Adipocyte (in vitro differentiated cells): ENCODE data around the gene ESR1.
"Not testable (repeated sequence)": the region's sequence is repeated elsewhere in the genome, so short reads cannot be mapped to it uniquely, and the experiment has no call there.

Experiments
- DNase-seq: peaks from one replicate; pipeline ENCODE4 v3.0.0-alpha.2; 2015; ENCODE audit warnings: low read depth
- H3K27me3 ChIP-seq: replicated peaks from 2 replicates; pipeline ENCODE4 v1.7.0; 2013; ENCODE audit warnings: mild to moderate bottlenecking, low read length, moderate library complexity; ENCODE audit not compliant: control insufficient read depth, insufficient read depth
- H3K36me3 ChIP-seq: 2 replicates; pipeline ENCODE4 v1.7.0; 2013; ENCODE audit warnings: low read length, mild to moderate bottlenecking, moderate library complexity; ENCODE audit not compliant: control insufficient read depth, insufficient read depth, severe bottlenecking
- H3K4me1 ChIP-seq: 2 replicates; pipeline ENCODE4 v1.7.0; 2013; ENCODE audit warnings: mild to moderate bottlenecking, low read length, moderate library complexity; ENCODE audit not compliant: control insufficient read depth, insufficient read depth
- H3K4me3 ChIP-seq: 2 replicates; pipeline ENCODE4 v1.7.0; 2013; ENCODE audit warnings: mild to moderate bottlenecking, low read length, moderate library complexity
- H3K9ac ChIP-seq: 2 replicates; pipeline ENCODE4 v1.7.0; 2013; ENCODE audit warnings: mild to moderate bottlenecking, low read length, moderate library complexity
- H3K9me3 ChIP-seq: 2 replicates; pipeline ENCODE4 v1.7.0; 2013; ENCODE audit warnings: mild to moderate bottlenecking, low read length, moderate library complexity; ENCODE audit not compliant: control insufficient read depth

The ESR1 gene

GRCh38 chr6:151899796-151900195 lies 92.3 kb downstream of the ESR1 start:
- H3K4me1 ChIP-seq, H3K4me3 ChIP-seq, DNase-seq, H3K9ac ChIP-seq, H3K36me3 ChIP-seq, H3K27me3 ChIP-seq: not testable (repeated sequence)
- peaks cover 11% of the 10 kb centered on the region for H3K9me3 ChIP-seq

DNA sequence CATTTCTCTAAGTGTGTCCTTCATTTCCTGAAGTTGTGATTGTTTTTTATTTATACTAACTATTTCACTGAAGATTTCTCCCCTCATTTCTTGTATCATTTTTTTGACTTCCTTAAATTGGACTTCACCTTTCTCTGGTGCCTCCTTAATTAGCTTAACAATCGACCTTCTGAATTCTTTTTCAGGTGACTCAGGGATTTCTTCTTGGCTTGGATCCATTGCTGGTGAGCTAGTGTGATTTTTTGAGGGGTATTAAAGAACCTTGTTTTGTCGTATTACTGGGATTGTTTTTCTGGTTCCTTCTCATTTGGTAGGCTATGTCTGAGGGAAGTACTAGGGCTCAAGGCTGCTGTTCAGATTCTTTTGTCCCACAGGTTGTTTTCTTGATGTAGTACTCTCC lies 92.8 kb downstream of the ESR1 start:
- H3K4me1 ChIP-seq, result no peaks in the 10 kb centered on the region
- H3K9me3 ChIP-seq, result peaks cover 11% of the 10 kb centered on the region
- H3K36me3 ChIP-seq, result no peaks in the 10 kb centered on the region
- no peak for DNase-seq
- H3K27me3 ChIP-seq, result no peaks in the 10 kb centered on the region
- no peak overlapping the region for H3K9ac ChIP-seq
- H3K4me3 ChIP-seq, result no peak overlapping the region

GRCh38 chr6:151901009-151901411 lies 93.5 kb downstream of the ESR1 start:
- DNase-seq, result no peak
- H3K9me3 ChIP-seq, result peaks cover 11% of the 10 kb centered on the region
- no peaks in the 10 kb centered on the region for H3K36me3 ChIP-seq
- H3K9ac ChIP-seq, result no peak overlapping the region
- H3K4me3 ChIP-seq, result no peak overlapping the region
- H3K27me3 ChIP-seq, result no peaks in the 10 kb centered on the region
- no peaks in the 10 kb centered on the region for H3K4me1 ChIP-seq

DNA sequence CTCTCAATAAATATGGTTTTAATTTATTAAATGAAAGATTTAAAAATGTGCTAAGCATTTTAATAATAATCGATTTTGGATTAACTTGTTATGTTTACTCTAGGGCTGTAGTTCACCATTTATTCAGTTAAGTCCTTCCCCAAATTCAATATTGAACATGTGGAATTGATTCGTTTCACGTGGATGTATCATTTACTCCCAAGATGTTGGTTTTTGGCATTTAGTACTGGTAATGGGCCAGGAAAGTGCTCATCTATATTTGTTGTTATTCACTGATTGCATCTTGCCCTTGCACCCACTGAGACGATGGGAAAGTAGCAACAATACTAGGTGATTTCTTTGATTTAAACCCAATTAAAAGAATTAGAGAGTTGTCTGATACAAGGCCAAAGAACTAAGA lies 97.1 kb downstream of the ESR1 start:
- no peaks in the 10 kb centered on the region for H3K27me3 ChIP-seq
- DNase-seq, result no peak
- no peaks in the 10 kb centered on the region for H3K36me3 ChIP-seq
- no peak overlapping the region for H3K4me3 ChIP-seq
- no peaks in the 10 kb centered on the region for H3K4me1 ChIP-seq
- H3K9ac ChIP-seq, result no peak overlapping the region
- H3K9me3 ChIP-seq, result no peaks in the 10 kb centered on the region

DNA sequence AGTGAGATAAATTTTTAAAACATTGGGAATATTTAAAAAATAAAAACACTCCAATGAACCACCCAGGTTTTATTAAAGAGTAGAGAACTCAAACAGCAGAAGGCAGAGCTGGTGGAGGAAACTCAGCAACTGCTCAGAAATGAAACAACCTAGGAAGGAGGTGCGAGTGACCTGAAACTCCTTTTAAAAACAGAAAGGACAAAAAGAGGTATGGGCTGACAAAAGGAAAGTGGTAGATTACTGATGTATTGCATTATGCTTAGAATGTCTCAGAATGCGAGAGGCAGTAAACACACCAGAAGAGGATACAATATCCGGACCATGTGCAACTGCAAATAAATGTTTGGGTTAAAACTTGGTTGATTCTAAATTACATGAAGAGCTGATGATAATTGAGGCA lies 97.6 kb downstream of the ESR1 start:
- no peaks in the 10 kb centered on the region for H3K27me3 ChIP-seq
- no peak for DNase-seq
- no peak overlapping the region for H3K9ac ChIP-seq
- no peak overlapping the region for H3K4me3 ChIP-seq
- no peaks in the 10 kb centered on the region for H3K36me3 ChIP-seq
- H3K4me1 ChIP-seq, result no peaks in the 10 kb centered on the region
- H3K9me3 ChIP-seq, result no peaks in the 10 kb centered on the region

DNA sequence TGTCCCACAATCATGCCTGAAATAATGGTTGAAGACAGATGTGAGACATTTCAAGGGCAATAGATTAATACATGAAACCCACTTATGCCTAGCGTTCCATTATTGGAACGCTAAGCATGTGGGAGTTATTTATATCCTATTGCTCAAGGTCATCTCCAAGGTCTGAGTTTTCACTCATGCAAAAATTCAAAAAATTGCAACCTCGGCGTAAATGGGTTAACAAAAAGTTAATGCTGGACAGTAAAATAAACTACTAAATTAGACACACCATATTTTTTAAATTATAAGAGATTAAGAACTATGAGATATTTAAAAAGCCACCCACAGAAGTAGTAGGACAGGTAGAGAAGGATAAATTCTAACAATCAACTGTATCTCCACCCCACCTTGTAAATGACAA lies 98.4 kb downstream of the ESR1 start:
- H3K27me3 ChIP-seq, result no peaks in the 10 kb centered on the region
- no peak for DNase-seq
- H3K4me1 ChIP-seq, result no peaks in the 10 kb centered on the region
- no peak overlapping the region for H3K4me3 ChIP-seq
- no peak overlapping the region for H3K9ac ChIP-seq
- no peaks in the 10 kb centered on the region for H3K36me3 ChIP-seq
- no peaks in the 10 kb centered on the region for H3K9me3 ChIP-seq

GRCh38 chr6:151911401-151911800 lies 103.9 kb downstream of the ESR1 start:
- Histone ChIP-seq H3K9ac (no peak overlapping the region), H3K4me3 (no peak overlapping the region), H3K9me3 (no peaks in the 10 kb centered on the region), H3K36me3 (no peaks in the 10 kb centered on the region), H3K4me1 (peaks cover 19% of the 10 kb centered on the region), H3K27me3 (no peaks in the 10 kb centered on the region)
- DNase-seq, result peak; percentile 22

DNA sequence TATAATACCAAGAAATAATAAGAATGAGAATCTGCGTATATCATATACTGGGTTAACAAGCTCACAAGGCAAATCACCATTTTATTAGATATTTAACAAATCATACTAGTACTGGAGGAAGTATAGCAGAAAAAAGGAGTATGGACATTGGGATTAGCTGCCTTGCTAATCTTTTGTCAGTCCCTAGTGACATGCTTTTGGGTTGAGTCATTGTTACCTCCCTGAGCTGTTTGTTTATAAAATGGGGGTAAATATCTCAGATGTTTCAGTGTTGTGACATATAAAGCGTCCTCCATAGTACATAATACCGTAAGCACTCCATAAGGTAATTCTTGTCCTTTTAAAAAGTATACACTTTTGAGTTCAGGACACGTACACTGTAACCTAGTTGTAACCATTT lies 107.0 kb downstream of the ESR1 start:
- Histone ChIP-seq H3K9me3 (no peaks in the 10 kb centered on the region), H3K9ac (no peak overlapping the region), H3K27me3 (no peaks in the 10 kb centered on the region), H3K4me1 (peaks cover 39% of the 10 kb centered on the region), H3K36me3 (no peaks in the 10 kb centered on the region), H3K4me3 (no peak overlapping the region)
- peak; percentile 16 for DNase-seq

GRCh38 chr6:151916075-151916474 lies 108.6 kb downstream of the ESR1 start:
- DNase-seq, result peak; percentile 6
- peaks cover 39% of the 10 kb centered on the region for H3K4me1 ChIP-seq
- H3K36me3 ChIP-seq, result no peaks in the 10 kb centered on the region
- no peak overlapping the region for H3K9ac ChIP-seq
- H3K4me3 ChIP-seq, result no peak overlapping the region
- H3K27me3 ChIP-seq, result no peaks in the 10 kb centered on the region
- H3K9me3 ChIP-seq, result no peaks in the 10 kb centered on the region

DNA sequence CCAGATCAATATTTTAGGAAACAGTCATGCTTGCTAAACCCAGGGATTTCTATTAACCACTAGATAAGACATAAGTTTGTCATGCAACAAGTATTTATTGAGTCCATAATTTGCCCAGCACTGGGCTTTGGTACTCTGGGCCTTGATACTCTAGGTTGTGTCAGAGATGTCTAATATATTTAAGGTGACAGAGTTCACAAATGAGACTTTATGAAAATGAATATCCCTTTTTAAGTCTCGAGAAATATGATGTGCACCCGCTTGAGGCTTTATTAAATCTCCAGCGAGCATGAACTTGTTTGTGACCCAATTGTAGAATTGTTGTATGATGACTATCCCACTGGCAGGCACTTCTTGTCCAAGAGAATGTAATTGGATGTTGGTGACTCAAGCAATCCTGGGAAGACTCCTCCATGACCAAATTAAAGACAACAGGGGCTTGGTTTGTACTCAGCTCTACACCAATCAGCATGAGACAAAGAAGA lies 109.2 kb downstream of the ESR1 start:
- Histone ChIP-seq H3K36me3 (no peaks in the 10 kb centered on the region), H3K9me3 (no peaks in the 10 kb centered on the region), H3K4me1 (peaks cover 33% of the 10 kb centered on the region), H3K9ac (no peak overlapping the region), H3K4me3 (no peak overlapping the region), H3K27me3 (no peaks in the 10 kb centered on the region)
- peak; percentile 75 for DNase-seq

DNA sequence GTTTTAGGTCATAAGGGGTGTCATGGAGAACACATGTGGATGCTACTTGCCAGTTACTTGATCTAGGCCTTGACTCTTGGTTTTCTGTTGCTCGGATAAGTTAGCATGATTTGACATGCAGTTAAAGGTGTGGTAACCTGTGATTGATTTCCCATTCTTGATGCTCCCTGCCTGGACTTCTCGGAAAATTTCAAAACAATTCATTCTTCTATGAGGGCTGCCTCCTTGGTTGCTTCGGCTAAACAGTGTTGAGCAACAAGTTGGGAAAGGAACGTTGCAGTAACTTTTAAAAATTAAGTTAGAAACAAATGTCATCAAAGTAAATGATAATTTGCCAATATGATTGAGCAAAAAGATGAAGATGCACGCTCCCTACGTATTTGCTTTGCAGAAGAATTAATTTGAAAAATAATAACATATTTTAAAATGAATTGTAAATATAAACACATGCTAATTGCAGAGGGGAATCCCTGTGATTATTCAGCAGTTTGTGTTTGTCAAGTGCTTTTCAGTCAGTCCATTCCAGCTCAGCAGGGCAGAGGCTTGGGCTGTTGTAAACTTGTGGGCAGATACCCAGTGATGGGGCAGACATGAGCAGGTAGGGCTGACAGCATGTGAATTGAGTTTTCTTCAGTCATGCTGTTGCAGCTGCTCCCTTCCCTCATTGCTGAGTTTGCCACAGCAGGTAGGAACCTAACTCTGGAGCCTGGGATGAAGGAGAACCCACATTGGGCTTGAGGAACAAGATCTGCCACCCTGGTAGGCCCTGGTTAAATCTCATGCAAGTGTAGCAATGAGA lies 110.2 kb downstream of the ESR1 start:
- Histone ChIP-seq H3K27me3 (no peaks in the 10 kb centered on the region), H3K9ac (peak overlapping the region; percentile 35), H3K36me3 (no peaks in the 10 kb centered on the region), H3K4me1 (peaks cover 32% of the 10 kb centered on the region), H3K4me3 (no peak overlapping the region), H3K9me3 (peaks cover 7% of the 10 kb centered on the region)
- peak; percentile 36 for DNase-seq

DNA sequence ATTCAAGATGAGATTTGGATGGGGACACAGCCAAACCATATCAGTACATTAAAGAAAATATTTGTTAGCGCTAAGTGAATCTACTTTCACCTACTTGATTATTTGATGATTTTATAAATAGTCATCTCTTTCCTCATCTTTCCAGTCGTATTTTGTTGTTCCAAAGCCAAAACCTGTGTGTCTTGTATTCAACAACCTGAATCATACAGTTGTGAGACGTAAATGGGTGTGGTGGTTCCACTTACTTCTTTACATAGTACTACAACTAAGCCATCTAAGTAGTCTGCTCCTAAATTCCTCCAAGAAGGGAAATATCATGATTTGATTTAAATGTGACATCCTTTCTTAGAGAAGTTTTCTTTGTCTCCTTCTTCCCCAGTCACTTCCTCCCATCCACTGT lies 132.8 kb downstream of the ESR1 start:
- Histone ChIP-seq H3K4me3 (no peak overlapping the region), H3K27me3 (no peaks in the 10 kb centered on the region), H3K9ac (no peak overlapping the region), H3K9me3 (no peaks in the 10 kb centered on the region), H3K4me1 (no peaks in the 10 kb centered on the region), H3K36me3 (no peaks in the 10 kb centered on the region)
- no peak for DNase-seq
